IMR-90 (cell line): ENCODE measurements around the gene SLIT2. TPM values are rescaled to one million over a fixed set of nuclear protein-coding genes. Genes with fewer than 3 reads are reported as not detected.

ENCODE experiments used
- ATAC-seq: fragments of 200-7000 bp; cut with Tn5 transposase; 2 replicates; pipeline ENCODE4 v1.9.1; 2020; ENCODE audit warnings: low read depth, mild to moderate bottlenecking, moderate library complexity
- BruUV-seq: library from RNA; stranded (reverse); fragments of 400-500 nt; replicated peaks from 2 replicates; lab custom pipeline; 2021; lab: Mats Ljungman, UMichigan
- CTCF ChIA-PET: fragments of 300-600 bp; formaldehyde crosslinking; extraction: SDS; loops from one replicate; lab custom pipeline; 2021; ENCODE audit warnings: antibody characterized with exemption; lab: Yijun Ruan, JAX
- POLR2A ChIA-PET: fragments of 300-600 bp; sonication (Branson Sonifier 250); formaldehyde crosslinking; loops from one replicate; lab custom pipeline; 2022; ENCODE audit warnings: antibody characterized with exemption; ENCODE audit not compliant: unreplicated experiment; lab: Charles Lee
- DNase-seq: peaks from one replicate; pipeline ENCODE4 v3.0.0; 2013
- H2AFZ ChIP-seq: replicated peaks from 2 replicates; pipeline ENCODE3; 2013; ENCODE audit warnings: low read length, mild to moderate bottlenecking; ENCODE audit not compliant: poor library complexity
- H2AK5ac ChIP-seq: 2 replicates; pipeline ENCODE4 v1.6.1; 2013; ENCODE audit warnings: low read depth, low read length, inconsistent platforms
- H2AK9ac ChIP-seq: replicated peaks from 2 replicates; pipeline ENCODE3; 2013; ENCODE audit warnings: mild to moderate bottlenecking, low read depth, low read length, moderate library complexity; ENCODE audit not compliant: poor library complexity
- H2BK120ac ChIP-seq: 2 replicates; pipeline ENCODE4 v1.6.1; 2013; ENCODE audit warnings: low read depth, low read length, inconsistent platforms
- H2BK15ac ChIP-seq: 3 replicates; pipeline ENCODE4 v1.6.1; 2013; ENCODE audit warnings: low read depth, low read length, inconsistent platforms
- H2BK20ac ChIP-seq: 2 replicates; pipeline ENCODE4 v1.6.1; 2013; ENCODE audit warnings: low read depth, mild to moderate bottlenecking, inconsistent platforms, low read length, moderate library complexity
- H2BK5ac ChIP-seq: 2 replicates; pipeline ENCODE4 v1.6.1; 2013; ENCODE audit warnings: mild to moderate bottlenecking, low read depth, low read length, inconsistent platforms; ENCODE audit not compliant: poor library complexity, severe bottlenecking
- H3K14ac ChIP-seq: replicated peaks from 2 replicates; pipeline ENCODE4 v1.6.1; 2013; ENCODE audit warnings: low read depth, low read length, inconsistent platforms
- H3K18ac ChIP-seq: 2 replicates; pipeline ENCODE4 v1.6.1; 2013; ENCODE audit warnings: low read depth, low read length, control low read depth
- H3K23ac ChIP-seq: 2 replicates; pipeline ENCODE4 v1.6.1; 2013; ENCODE audit warnings: low read depth, low read length, inconsistent platforms
- H3K27ac ChIP-seq: 2 replicates; pipeline ENCODE4 v1.5.1; 2013; ENCODE audit warnings: mild to moderate bottlenecking, control low read depth, low read length; ENCODE audit not compliant: insufficient read depth
- H3K27me3 ChIP-seq: 2 replicates; pipeline ENCODE4 v1.6.1; 2013; ENCODE audit warnings: low read length; ENCODE audit not compliant: control insufficient read depth, insufficient read depth
- H3K36me3 ChIP-seq: 2 replicates; pipeline ENCODE4 v1.6.1; 2013; ENCODE audit warnings: low read length, mixed read lengths; ENCODE audit not compliant: control insufficient read depth, insufficient read depth
- H3K4ac ChIP-seq: 2 replicates; pipeline ENCODE4 v1.6.1; 2013; ENCODE audit warnings: low read depth, low read length, inconsistent platforms
- H3K4me1 ChIP-seq: 2 replicates; pipeline ENCODE4 v1.6.1; 2013; ENCODE audit warnings: low read length, mixed read lengths; ENCODE audit not compliant: control insufficient read depth, insufficient read depth
- H3K4me2 ChIP-seq: 2 replicates; pipeline ENCODE4 v1.6.1; 2013; ENCODE audit warnings: low read depth, mild to moderate bottlenecking, control low read depth, low read length, moderate library complexity
- H3K4me3 ChIP-seq: 2 replicates; pipeline ENCODE4 v1.5.1; 2013; ENCODE audit warnings: low read depth, mild to moderate bottlenecking, control low read depth, low read length, moderate library complexity; ENCODE audit not compliant: insufficient read depth
- H3K56ac ChIP-seq: 2 replicates; pipeline ENCODE4 v1.6.1; 2013; ENCODE audit warnings: low read length, inconsistent platforms; ENCODE audit not compliant: insufficient read depth; ENCODE audit errors: extremely low read depth
- H3K79me1 ChIP-seq, 2 experiments: 2 replicates each; pipeline ENCODE4 v1.6.1; 2013; ENCODE audit warnings: low read length in 2 of 2, inconsistent platforms in 1 of 2, low read depth in 1 of 2
- H3K9ac ChIP-seq: 2 replicates; pipeline ENCODE4 v1.6.1; 2013; ENCODE audit warnings: low read depth, low read length, control low read depth
- H3K9me1 ChIP-seq: 2 replicates; pipeline ENCODE4 v1.6.1; 2013; ENCODE audit warnings: low read length, inconsistent platforms; ENCODE audit not compliant: insufficient read depth
- H3K9me3 ChIP-seq: 2 replicates; pipeline ENCODE4 v1.6.1; 2013; ENCODE audit warnings: low read length; ENCODE audit not compliant: control insufficient read depth, insufficient read depth
- H4K20me1 ChIP-seq: 2 replicates; pipeline ENCODE4 v1.6.1; 2013; ENCODE audit warnings: low read length, inconsistent platforms; ENCODE audit not compliant: insufficient read depth
- H4K5ac ChIP-seq: 2 replicates; pipeline ENCODE4 v1.6.1; 2013; ENCODE audit warnings: mild to moderate bottlenecking, low read depth, low read length, control low read depth
- H4K8ac ChIP-seq, 2 experiments: 2 replicates each; pipeline ENCODE4 v1.6.1; 2013; ENCODE audit warnings: low read depth in 2 of 2, low read length in 2 of 2, control low read depth in 1 of 2, inconsistent platforms in 1 of 2
- H4K91ac ChIP-seq: 2 replicates; pipeline ENCODE4 v1.6.1; 2013; ENCODE audit warnings: low read depth, low read length, inconsistent platforms; ENCODE audit not compliant: insufficient read depth
- BHLHE40 ChIP-seq: fragments of 150-350 bp; IDR thresholded peaks from 2 replicates; pipeline ENCODE4 v1.6.1; 2016; ENCODE audit warnings: mild to moderate bottlenecking, low read depth, low read length
- CTCF ChIP-seq: conservative IDR thresholded peaks from 2 replicates; pipeline ENCODE4 v1.5.1; 2012; ENCODE audit warnings: mild to moderate bottlenecking, low read depth, low read length, improper control_type of control experiment
- SMC3 ChIP-seq: fragments of 150-350 bp; IDR thresholded peaks from 2 replicates; pipeline ENCODE4 v1.6.1; 2016; ENCODE audit warnings: low read depth, mild to moderate bottlenecking, antibody characterized with exemption, low read length, moderate library complexity
- WGBS, 2 experiments: methylation state at CpG; one replicate each; pipeline versions ENCODE4 v1.1.5 to v1.1.7; 2013; ENCODE audit warnings: missing lambda C conversion rate in 2 of 2; ENCODE audit not compliant: insufficient read length in 1 of 2; ENCODE audit errors: extremely low coverage in 2 of 2; 5-methylcytosine and 5-hydroxymethylcytosine counted together
- dilution Hi-C: fragments of 300-500 bp; cut with HindIII; formaldehyde crosslinking; loops from one replicate; pipeline ENCODE4 v1.14.3; 2018; ENCODE audit warnings: low sequenced_read_pairs; ENCODE audit not compliant: unreplicated experiment
- in situ Hi-C: fragments of 300-500 bp; cut with MboI; formaldehyde crosslinking; loops from 3 replicates; pipeline ENCODE4 v1.14.3; 2019; ENCODE audit warnings: low sequenced_read_pairs, inconsistent platforms, mixed read lengths
- intact Hi-C: fragments of 100-400 bp; cut with micrococcal nuclease; formaldehyde crosslinking; loops from 2 replicates; pipeline ENCODE4 v1.10.0; 2022
- polyA plus RNA-seq, 3 experiments: library from polyadenylated mRNA; depleted of rRNA; stranded (reverse); fragments of >200 nt; gene quantifications; 2 replicates each; pipeline ENCODE4 v1.2.3, GENCODE V29; 2012; ENCODE audit warnings: low replicate concordance in 1 of 3
- total RNA-seq: library from RNA; depleted of rRNA; stranded (reverse); fragments of >200 nt; gene quantifications from 2 replicates; pipeline ENCODE4 v1.2.3, GENCODE V29; 2012

The SLIT2 gene
- total and polyA plus RNA-seq, 2 of the 4 experiments (the other 2 are of a cell fraction) = 13.6 to 14.3 TPM

DNA sequence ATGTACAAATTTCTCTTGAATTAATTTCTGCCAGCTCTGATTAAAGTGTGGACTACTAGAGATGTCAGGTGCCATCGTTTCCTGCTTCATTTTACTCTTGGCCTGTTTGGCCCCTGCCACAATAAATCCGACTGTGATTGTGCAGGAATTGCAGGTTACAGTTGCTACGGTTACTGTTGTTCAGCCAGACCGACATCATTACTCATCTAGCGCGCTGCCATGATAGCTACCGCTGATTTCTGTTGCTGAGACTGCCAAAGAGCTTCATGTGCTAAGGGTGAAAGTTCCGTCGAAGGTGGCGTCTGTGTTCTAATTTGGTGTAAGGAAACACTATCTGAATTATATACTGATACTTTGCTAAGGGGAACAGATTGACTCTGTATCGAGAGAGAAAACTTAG, 22.1 kb downstream of the SLIT2 start:
- no peaks in the 10 kb centered on the region for H3K79me1 ChIP-seq
- H4K8ac ChIP-seq = no peak overlapping the region
- H3K4me2 ChIP-seq = no peak overlapping the region
- DNase-seq (no peak), ATAC-seq (no peak)
- WGBS, 2 experiments = 67% methylated on average over 1 of the region's 11 CpGs; no CpG with 5 or more reads in 1 of the 2 experiments
- peaks cover 3% of the 10 kb centered on the region; the same call in 1 of the 2 replicates for H4K20me1 ChIP-seq
- intact Hi-C loops = no loop called here
- no peak overlapping the region for H2AK9ac ChIP-seq
- H2BK120ac ChIP-seq = no peak overlapping the region
- no peak overlapping the region for H3K4ac ChIP-seq
- ChIA-PET CTCF (no interaction called here), POLR2A (no interaction called here)
- no peak overlapping the region for H3K27ac ChIP-seq
- no TSS peak for BruUV-seq
- no peak overlapping the region for H2AFZ ChIP-seq
- no peak overlapping the region for H4K5ac ChIP-seq
- H3K56ac ChIP-seq = no peak overlapping the region
- H3K4me1 ChIP-seq = no peaks in the 10 kb centered on the region
- no peak overlapping the region for H3K18ac ChIP-seq
- H3K27me3 ChIP-seq = peaks cover 13% of the 10 kb centered on the region
- no peak overlapping the region for H2BK15ac ChIP-seq
- no peak overlapping the region for H2BK20ac ChIP-seq
- dilution Hi-C loops = no loop called here
- H3K4me3 ChIP-seq = no peak overlapping the region
- TF ChIP-seq SMC3 = no peak
- TF ChIP-seq BHLHE40 = no peak
- no peak for TF ChIP-seq CTCF
- no peak overlapping the region for H3K14ac ChIP-seq
- no peak overlapping the region for H2BK5ac ChIP-seq
- in situ Hi-C loops = no loop called here
- H3K9me3 ChIP-seq = no peaks in the 10 kb centered on the region
- H3K9ac ChIP-seq = no peak overlapping the region
- H2AK5ac ChIP-seq = no peak overlapping the region
- 0 out of 2 replicates have a peak, but pooled peaks cover 2% of the 10 kb centered on the region for H3K36me3 ChIP-seq
- no peak overlapping the region for H3K23ac ChIP-seq
- no peaks in the 10 kb centered on the region for H3K9me1 ChIP-seq
- H4K91ac ChIP-seq = no peak overlapping the region
